Loucy (cell line): ENCODE results near the gene SLC45A2.

Experiments used
- EZH2phosphoT487 ChIP-seq: fragments of 200-600 bp; IDR thresholded peaks from 2 replicates; pipeline ENCODE4 v1.6.1; 2018; ENCODE audit warnings: antibody characterized with exemption, mild to moderate bottlenecking, moderate library complexity, borderline replicate concordance
- TF ChIP-seq, protein P1 (sequence below): fragments of 200-600 bp; sonication (generic); conservative IDR thresholded peaks from 2 replicates; pipeline ENCODE4 v1.5.1; 2014; ENCODE audit warnings: mild to moderate bottlenecking, antibody characterized with exemption, low read length

DNA sequence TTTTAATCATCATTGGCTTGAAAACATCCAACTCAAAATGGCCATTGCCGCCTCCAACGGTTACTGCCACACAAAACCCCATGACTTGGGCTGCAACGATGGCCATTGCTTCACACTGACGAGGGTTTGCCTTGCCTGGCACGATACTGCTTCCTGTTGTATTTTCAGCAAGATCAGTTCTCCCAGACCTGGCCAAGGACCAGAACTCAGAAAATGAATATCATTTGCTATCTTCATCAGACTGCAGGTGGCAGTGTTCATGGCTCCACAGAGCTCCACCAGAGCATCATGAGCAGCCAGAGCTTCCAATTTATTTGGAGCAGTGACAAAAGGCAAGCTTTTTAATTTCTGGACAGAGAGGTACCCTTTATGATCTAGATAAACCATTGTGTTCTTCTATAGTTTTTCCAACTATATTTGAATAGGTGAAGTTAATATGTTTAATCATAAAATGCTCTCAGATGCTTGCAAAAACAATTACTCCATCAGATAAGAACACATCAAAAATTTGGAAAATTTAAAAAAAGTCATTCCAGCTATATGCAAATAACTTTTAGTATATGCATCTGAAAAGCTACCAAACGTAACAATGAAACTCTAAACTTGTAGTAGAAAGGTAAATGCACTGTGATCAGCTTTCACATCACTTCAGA, 13.0 kb upstream of the SLC45A2 start:
- TF ChIP-seq, protein P1, sequence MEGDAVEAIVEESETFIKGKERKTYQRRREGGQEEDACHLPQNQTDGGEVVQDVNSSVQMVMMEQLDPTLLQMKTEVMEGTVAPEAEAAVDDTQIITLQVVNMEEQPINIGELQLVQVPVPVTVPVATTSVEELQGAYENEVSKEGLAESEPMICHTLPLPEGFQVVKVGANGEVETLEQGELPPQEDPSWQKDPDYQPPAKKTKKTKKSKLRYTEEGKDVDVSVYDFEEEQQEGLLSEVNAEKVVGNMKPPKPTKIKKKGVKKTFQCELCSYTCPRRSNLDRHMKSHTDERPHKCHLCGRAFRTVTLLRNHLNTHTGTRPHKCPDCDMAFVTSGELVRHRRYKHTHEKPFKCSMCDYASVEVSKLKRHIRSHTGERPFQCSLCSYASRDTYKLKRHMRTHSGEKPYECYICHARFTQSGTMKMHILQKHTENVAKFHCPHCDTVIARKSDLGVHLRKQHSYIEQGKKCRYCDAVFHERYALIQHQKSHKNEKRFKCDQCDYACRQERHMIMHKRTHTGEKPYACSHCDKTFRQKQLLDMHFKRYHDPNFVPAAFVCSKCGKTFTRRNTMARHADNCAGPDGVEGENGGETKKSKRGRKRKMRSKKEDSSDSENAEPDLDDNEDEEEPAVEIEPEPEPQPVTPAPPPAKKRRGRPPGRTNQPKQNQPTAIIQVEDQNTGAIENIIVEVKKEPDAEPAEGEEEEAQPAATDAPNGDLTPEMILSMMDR, result peak; percentile 81
- TF ChIP-seq EZH2phosphoT487, result no peak
